Prostate gland (tissue), 2 donors: Measurements from ENCODE around the gene ZPR1. TPM values are rescaled to one million over a fixed set of nuclear protein-coding genes. Genes with fewer than 3 reads are reported as not detected.

Experiments used
- DNase-seq: peaks from one replicate; pipeline ENCODE4 v3.0.0-alpha.2; 2019; ENCODE audit warnings: low spot score
- H3K27ac ChIP-seq, 2 donors: fragments of 200-600 bp; sonication (generic); 2 replicates each; pipeline ENCODE4 v1.5.1; 2017 to 2019
- H3K27me3 ChIP-seq: fragments of 200-600 bp; sonication (generic); replicated peaks from 2 replicates; pipeline ENCODE4 v1.5.1; 2019; ENCODE audit not compliant: insufficient read depth
- H3K36me3 ChIP-seq, 2 donors: fragments of 200-600 bp; sonication (generic); 1 replicate in 1 of 2; 2 replicates in 1 of 2; pipeline versions ENCODE4 v1.5.1 to v1.8.1; 2017 to 2019
- H3K4me1 ChIP-seq: fragments of 200-600 bp; sonication (generic); replicated peaks from 2 replicates; pipeline ENCODE4 v1.5.1; 2019
- H3K4me3 ChIP-seq, 2 donors: fragments of 200-600 bp; sonication (generic); 2 replicates each; pipeline ENCODE4 v1.5.1; 2017 to 2019
- H3K9me3 ChIP-seq: fragments of 200-600 bp; sonication (generic); 2 replicates; pipeline ENCODE4 v1.5.1; 2017
- POLR2A ChIP-seq: fragments of 450-650 bp; IDR thresholded peaks from one replicate; pipeline ENCODE4 v1.6.1; 2016; ENCODE audit warnings: antibody characterized with exemption, mild to moderate bottlenecking
- POLR2AphosphoS5 ChIP-seq: sonication (generic); formaldehyde crosslinking; IDR thresholded peaks from one replicate; pipeline ENCODE4 v1.6.1; 2017; ENCODE audit warnings: antibody characterized with exemption
- WGBS: methylation state at CpG from one replicate; pipeline ENCODE4 v1.1.5; 2018; 5-methylcytosine and 5-hydroxymethylcytosine counted together
- intact Hi-C: fragments of 100-400 bp; cut with DNase I; formaldehyde crosslinking; loops from one replicate; pipeline ENCODE4 v1.14.2; 2022
- total RNA-seq, 2 donors: library from RNA; depleted of rRNA; stranded (reverse); fragments of >200 nt; gene quantifications; one replicate each; pipeline ENCODE4 v1.1.0, GENCODE V29; 2016
- TF ChIP-seq, protein P1 (sequence below), 4 experiments: fragments of 200-600 bp in 2 of 4; fragments of 450-650 bp in 2 of 4; sonication (generic) in 2 of 4; IDR thresholded peaks; 1 replicate in 3 of 4; 2 replicates in 1 of 4; pipeline ENCODE4 v1.5.1; 2016 to 2019; ENCODE audit warnings: antibody characterized with exemption in 4 of 4, mild to moderate bottlenecking in 2 of 4, moderate library complexity in 2 of 4

The ZPR1 gene
- total RNA-seq, 2 donors from 2014 or later, result 24.6 to 27.6 TPM

DNA sequence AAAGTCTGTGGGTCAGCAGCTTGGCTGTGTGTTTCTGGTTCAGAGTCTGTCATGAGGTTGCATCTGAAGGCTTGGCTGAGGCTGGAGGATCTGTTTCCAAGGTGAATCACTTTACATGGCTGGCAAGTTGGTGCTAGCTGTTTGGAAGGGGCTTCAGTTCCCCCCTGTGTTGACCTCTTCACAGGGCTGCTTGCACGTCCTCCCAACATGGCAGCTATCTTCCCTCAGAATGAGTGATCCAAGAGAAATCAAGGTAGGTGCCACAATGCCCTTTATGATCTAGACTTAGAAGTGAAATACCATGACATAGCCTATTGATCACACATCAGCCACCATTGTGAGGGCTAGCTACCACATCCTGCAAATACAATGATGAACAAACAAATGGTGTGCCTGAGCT lies 25.3 kb upstream of the ZPR1 start:
- no peaks in the 10 kb centered on the region for H3K27me3 ChIP-seq
- TF ChIP-seq, protein P1, sequence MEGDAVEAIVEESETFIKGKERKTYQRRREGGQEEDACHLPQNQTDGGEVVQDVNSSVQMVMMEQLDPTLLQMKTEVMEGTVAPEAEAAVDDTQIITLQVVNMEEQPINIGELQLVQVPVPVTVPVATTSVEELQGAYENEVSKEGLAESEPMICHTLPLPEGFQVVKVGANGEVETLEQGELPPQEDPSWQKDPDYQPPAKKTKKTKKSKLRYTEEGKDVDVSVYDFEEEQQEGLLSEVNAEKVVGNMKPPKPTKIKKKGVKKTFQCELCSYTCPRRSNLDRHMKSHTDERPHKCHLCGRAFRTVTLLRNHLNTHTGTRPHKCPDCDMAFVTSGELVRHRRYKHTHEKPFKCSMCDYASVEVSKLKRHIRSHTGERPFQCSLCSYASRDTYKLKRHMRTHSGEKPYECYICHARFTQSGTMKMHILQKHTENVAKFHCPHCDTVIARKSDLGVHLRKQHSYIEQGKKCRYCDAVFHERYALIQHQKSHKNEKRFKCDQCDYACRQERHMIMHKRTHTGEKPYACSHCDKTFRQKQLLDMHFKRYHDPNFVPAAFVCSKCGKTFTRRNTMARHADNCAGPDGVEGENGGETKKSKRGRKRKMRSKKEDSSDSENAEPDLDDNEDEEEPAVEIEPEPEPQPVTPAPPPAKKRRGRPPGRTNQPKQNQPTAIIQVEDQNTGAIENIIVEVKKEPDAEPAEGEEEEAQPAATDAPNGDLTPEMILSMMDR (IDR thresholded peaks at IDR 0.05), result no peak
- TF ChIP-seq POLR2AphosphoS5, result no peak
- TF ChIP-seq POLR2A, result no peak
- no peak overlapping the region for H3K27ac ChIP-seq
- no peaks in the 10 kb centered on the region for H3K36me3 ChIP-seq
- no peak for DNase-seq
- H3K9me3 ChIP-seq, result no peaks in the 10 kb centered on the region
- H3K4me3 ChIP-seq, result no peak overlapping the region
- intact Hi-C loops, result no loop called here
- WGBS, result 89% methylated on average over 1 of the region's 1 CpG
- no peaks in the 10 kb centered on the region for H3K4me1 ChIP-seq

DNA sequence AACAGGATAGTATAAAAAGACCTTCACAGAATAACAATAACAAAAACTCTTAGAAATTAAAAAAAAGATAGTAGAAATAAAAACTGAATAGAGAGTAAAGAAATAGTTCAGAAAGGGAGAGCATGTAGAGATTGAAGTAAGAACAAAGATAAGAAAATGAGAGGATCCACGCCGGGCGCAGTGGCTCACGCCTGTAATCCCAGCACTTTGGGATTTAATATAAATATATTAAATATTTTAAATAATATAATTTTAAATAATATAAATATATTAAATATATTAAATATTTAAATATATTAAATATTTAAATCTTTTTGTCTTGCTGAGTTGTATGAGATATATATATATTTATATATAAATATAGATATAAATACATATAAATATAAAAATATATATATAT lies 24.3 kb upstream of the ZPR1 start:
- H3K4me3 ChIP-seq, result no peak overlapping the region
- intact Hi-C loops, result no loop called here
- WGBS, result 95% methylated on average over 4 of the region's 4 CpGs
- no peaks in the 10 kb centered on the region for H3K36me3 ChIP-seq
- no peak for DNase-seq
- H3K9me3 ChIP-seq, result no peaks in the 10 kb centered on the region
- H3K27me3 ChIP-seq, result no peaks in the 10 kb centered on the region
- no peaks in the 10 kb centered on the region for H3K4me1 ChIP-seq
- H3K27ac ChIP-seq, result no peak overlapping the region
- no peak for TF ChIP-seq POLR2AphosphoS5
- TF ChIP-seq POLR2A, result no peak
- TF ChIP-seq, protein P1 (IDR thresholded peaks at IDR 0.05), result no peak

DNA sequence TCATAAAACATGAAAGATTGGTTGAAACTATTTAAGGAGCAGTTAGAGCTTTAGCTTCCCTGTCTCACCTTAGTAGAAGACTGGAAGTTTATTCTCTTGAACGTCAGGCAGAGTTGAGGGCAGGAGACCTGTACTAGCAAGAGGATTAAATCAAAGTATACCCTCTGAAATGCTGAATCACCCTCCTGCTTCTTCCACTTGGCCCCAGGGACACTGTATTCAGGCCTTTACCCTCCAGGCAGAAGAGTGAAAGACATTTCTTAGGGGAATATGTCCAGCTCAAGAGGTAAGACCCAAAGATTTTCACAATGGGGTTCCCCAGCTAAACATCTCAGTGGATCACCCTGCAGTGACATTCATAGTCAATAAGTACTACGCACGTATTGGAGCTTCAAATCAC lies 23.4 kb upstream of the ZPR1 start:
- H3K36me3 ChIP-seq, result no peaks in the 10 kb centered on the region
- no peak for DNase-seq
- H3K27ac ChIP-seq, result no peak overlapping the region
- no peak overlapping the region for H3K4me3 ChIP-seq
- no peaks in the 10 kb centered on the region for H3K4me1 ChIP-seq
- H3K9me3 ChIP-seq, result no peaks in the 10 kb centered on the region
- WGBS, result 67% methylated on average over 3 of the region's 3 CpGs
- H3K27me3 ChIP-seq, result no peaks in the 10 kb centered on the region
- TF ChIP-seq, protein P1 (IDR thresholded peaks at IDR 0.05), result no peak
- TF ChIP-seq POLR2A (no peak), POLR2AphosphoS5 (no peak)
- intact Hi-C loops, result no loop called here

DNA sequence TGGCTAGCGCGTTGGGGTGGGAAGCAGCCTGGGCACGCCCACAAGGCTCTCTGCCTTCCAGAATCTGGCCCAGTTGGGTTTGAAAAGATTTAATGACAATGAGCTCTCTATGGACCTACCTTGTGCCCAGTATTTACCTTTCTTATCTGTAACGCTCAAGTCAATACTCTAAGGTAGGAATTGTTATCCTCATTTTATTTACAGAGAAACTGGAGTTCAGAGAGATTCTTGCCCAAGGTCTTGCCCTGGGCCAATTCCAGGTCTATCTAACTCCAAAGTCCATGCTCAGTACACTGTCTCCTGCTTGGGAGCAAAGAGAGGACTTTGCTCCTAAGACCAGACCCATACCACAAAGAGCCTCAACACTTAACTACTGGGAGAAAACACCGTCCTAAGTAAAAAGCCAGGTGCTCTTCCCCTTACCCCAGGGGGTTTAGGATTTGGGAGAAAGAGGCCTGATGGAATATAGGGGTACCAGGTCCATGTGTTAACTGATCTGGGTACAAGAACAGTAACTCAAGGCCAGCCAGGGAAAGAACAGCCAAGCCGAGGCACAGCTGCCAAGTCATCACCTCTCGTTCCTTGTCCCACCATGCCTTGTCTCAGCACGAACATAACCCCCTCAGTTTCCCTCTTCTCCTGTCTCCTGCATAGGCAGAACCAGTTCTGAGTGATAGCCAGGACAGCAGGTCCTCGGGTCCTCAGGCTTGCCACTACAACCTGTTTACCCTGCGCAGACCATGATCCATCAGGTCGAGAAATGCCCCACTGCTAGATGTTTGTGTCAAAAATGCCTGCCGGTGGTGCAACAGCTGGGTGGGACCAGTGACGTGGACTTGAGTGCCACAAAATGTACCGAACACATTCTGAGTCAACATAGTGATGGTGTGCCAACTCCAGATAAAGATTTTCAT lies 20.7 kb upstream of the ZPR1 start:
- intact Hi-C loops, result no loop called here
- WGBS, result 65% methylated on average over 14 of the region's 14 CpGs

DNA sequence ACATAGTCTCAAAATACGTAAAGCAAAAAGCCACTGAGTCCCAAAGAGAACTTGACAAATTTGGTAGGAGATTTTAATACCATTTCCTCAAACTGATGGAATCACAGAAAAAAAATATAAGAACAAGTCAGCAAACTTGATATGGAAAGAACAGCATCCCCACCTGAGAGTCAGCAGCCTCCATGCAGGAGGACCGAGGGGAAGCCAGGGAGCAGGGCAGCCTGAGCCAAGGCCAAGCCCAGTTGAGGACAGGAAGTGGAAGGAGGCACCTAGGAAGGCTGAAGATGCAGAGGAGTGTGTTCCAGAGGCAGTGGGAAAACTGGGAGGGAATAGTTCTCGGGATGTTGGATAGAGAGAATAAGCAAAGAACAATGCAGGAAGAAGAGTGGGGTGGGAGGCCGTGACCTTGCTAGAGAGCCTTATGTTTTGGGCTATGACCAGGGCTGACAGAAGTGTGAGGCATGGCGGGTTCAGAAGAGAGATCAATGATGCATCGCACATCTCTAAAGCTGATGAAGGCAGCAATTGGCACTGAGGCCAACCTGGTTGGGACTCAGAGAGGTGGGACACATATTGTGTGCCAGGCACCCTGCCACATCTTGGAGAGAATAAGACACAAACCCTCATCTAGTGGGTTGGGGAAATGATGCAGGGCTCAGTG lies 19.9 kb upstream of the ZPR1 start:
- DNase-seq, result no peak
- H3K4me3 ChIP-seq, result no peak overlapping the region
- H3K27ac ChIP-seq, result no peak overlapping the region
- TF ChIP-seq POLR2AphosphoS5 (no peak), POLR2A (no peak)
- TF ChIP-seq, protein P1 (IDR thresholded peaks at IDR 0.05), result no peak
- intact Hi-C loops, result no loop called here
- H3K36me3 ChIP-seq, result no peaks in the 10 kb centered on the region
- H3K27me3 ChIP-seq, result no peaks in the 10 kb centered on the region
- no peaks in the 10 kb centered on the region for H3K9me3 ChIP-seq
- 90% methylated on average over 6 of the region's 6 CpGs for whole genome bisulfite sequencing
- H3K4me1 ChIP-seq, result no peaks in the 10 kb centered on the region

More for the DNA sequence above, 20.7 kb upstream of the ZPR1 start:
- peak; percentile 48 for DNase-seq
- no peaks in the 10 kb centered on the region for H3K9me3 ChIP-seq
- no peaks in the 10 kb centered on the region for H3K27me3 ChIP-seq
- peak overlapping the region; percentile 22 to 63 for H3K27ac ChIP-seq
- no peak overlapping the region for H3K4me3 ChIP-seq
- H3K4me1 ChIP-seq, result no peaks in the 10 kb centered on the region
- TF ChIP-seq POLR2A (no peak), POLR2AphosphoS5 (peak; percentile 65)
- H3K36me3 ChIP-seq, result no peaks in the 10 kb centered on the region
